ENCODE measurements around the gene SNCA.

Gene SNCA

DNA sequence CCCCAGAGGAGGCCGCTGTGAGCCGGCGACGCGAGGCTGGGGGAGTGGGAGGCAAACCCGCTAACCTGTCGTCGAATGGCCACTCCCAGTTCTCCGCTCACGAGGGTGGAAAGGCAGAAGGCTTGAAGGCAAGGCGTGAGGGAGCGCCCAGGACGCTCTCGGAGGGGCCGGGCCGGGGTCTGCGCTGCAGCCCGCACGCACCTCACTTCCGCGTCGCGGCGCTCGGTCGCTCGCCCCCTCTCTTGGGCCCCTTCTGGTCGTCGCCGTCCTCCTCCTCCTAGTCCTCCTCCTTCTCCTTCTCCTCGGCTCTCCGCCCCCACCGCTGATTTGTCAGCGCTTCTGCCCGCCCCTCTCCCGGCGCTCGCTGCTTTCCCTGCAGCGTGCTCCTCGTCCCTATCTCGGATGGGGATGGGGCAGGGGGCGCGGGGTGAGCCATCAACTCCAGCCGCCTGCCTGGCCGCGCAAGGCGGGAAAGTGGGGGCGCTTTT lies at the start of gene SNCA:
Gene SNCA, minus strand, starts transcription at position 265 of the 488 bp plus-strand sequence. CDS start 1,494 bp downstream, outside the sequence.
- DNase-seq, result peak; percentile 53

DNA sequence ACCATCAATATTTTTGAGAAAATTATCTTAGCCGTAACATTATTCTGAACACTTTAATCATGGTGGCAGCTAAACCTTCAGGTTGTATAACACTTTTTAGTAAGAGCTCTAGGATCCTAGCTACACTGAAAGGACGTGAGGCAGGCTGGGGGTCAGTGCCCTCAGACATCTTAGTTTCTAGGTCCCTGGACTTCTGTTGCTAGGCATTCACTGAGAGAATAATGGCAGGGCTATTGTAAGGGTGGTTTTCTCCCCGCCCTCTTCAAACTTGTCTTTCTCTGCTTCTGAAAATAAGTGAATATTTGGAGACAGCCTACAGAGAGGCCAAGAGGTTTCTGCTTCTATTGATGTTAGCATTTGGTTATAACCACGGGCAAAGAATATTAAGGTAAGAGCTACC lies 42.3 kb upstream of the SNCA start:
- no peak for DNase-seq

DNA sequence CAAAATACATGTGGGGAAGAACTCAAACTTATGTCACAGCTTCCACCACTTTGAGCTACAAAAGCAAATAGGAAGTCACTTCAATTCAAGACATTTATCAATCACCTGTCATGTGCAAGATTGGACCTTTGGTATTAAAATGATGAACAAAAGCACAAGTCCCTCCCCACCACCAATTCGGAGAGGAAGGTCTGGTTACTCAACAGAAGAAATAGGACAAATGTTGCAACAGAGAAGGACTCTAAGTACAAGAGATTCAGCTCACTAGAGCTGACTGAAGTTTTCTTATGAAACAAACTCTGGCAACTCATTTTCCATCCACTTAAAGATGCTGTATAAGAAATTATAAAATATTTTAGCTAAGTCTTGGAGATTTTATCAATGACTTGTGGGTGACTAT lies 41.6 kb upstream of the SNCA start:
- DNase-seq, result peak; percentile 13

DNA sequence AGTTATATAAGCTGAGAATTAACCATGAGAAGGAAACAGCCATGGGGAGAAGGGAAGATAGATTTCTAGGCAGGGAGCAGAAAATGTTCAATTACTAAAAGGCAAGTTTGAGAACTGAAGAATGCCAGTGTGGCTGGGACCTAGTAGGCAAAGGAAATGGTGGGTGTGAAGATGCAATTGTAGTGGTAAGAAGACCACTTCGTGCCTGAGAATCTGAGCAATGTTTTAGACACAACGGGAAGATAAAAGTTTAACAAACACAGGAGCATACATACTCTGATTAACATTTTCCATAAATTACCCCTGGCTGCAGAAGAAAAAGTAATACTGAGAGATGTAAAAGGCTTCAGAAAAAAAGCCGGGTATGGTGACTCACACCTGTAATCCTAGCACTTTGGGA lies 39.6 kb upstream of the SNCA start:
- no peak for DNase-seq

DNA sequence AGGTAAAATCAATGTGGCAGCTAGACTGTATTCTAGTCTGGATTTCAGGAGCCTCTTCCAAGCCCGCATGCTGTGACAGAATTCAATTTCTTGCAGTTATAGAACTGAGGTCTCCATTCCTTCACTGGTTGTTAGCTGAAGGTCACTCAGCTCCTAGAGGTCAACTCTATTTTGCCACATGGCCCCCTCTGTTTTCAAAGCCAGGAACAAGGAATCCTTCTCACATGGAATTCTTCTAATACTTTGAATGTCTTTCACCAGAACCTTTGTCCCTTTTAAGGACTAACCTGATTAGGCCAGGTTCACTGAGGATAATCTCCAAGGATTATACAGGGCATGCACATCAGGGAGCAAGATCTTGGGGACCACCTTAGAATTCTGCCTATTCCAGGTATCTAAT lies 34.2 kb upstream of the SNCA start:
- no peak for DNase-seq

DNA sequence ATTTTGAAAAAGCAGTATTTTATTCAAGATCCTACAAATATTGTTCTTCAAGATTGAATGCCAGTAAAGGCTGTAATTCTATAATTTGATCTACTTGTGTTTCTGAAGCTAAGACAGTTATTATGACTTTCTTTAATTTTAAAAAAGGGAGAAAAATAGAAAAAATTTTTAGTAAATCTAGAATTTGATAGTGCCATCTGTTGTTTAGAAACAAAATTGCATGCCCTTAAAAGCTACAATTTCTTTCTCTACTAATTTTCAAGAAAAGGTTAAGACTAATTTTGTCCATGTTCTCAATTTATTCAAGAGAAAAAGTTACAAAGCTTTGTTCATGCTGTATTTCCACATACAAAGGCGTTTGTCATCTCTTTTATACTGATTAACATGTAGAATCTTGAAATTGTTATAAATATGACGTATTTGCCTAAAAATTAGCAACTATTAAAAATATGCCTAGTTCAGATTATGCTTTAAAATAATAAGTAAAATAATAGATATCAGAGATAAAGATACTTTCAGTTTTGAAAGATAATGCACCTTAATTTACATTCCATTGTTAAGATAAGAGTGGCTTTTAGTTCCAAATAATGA lies 32.1 kb upstream of the SNCA start:
- peak; percentile 14 for DNase-seq

DNA sequence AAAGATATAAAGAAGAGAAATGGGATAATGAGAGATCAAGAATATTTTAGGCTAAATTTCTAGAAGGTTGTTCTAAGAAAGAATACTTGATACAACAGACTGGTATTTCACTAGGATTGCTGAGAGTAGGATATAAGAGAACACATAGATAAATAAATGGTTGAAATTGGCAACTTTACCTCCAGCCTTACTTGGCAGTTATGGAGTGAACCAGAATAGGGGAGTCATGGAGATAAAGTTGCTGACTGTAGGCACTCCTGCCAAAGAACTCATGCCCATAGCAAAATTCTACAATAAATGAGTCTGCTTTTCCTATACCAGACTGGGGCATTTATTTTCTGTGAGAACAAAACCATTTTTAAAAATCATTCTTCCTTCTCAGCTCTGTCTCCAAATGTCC lies 31.3 kb upstream of the SNCA start:
- no peak for DNase-seq

DNA sequence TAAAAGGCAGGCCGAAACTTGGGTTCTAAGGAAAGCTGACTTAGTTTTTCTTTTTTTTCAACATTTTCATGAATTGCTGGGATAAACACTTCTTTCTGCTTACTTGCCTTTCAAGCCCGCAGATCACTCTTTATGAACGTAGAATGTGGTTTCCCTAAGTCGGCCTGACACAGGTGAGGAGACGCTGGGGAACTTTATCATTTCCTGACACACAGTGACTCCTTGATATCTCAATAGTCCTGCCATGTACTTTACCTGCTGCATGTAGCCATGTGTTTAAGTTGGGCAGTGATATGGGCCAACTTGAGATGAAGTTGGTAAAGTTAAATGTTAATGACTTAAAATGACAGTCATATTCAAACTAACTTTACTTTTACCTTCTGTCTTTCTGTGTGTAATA lies 26.6 kb upstream of the SNCA start:
- DNase-seq, result no peak

DNA sequence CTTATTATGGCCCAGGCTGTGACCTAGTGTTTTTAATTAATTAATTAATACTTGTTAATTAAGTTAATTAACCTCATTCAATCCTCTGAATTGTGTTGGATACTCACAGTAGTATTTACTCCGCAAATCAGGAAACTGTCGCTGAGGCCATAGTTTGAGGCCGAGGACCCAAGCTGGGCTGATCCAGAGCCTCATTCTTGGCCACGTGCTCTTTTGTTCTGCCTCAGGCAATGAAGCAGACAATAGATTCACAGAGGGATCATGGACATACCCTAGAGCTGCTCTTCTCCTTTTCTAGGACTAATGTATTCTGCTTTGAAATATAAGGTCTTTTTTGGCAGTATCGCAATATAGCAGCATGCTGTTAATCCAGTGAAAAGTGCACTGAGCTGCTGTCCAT lies 24.0 kb upstream of the SNCA start:
- DNase-seq, result no peak

DNA sequence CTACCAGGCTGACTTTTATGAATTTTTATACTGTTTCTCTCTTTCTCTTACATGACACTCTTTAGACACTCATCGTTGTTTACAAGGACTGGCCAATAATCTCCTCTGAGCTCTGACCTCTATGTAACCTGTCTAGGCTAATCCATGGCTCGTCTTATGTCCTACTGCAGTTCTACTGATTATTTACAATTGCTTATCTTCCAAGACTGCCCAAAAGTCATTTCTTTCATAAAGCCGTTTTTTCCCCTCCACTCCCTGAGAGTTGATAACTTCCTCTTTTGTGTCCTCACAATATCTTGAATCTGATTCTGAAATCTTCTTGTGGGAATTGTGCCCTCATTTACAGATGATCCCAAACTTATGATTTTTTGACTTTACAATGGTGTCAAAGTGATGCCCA lies 18.3 kb upstream of the SNCA start:
- no peak for DNase-seq

DNA sequence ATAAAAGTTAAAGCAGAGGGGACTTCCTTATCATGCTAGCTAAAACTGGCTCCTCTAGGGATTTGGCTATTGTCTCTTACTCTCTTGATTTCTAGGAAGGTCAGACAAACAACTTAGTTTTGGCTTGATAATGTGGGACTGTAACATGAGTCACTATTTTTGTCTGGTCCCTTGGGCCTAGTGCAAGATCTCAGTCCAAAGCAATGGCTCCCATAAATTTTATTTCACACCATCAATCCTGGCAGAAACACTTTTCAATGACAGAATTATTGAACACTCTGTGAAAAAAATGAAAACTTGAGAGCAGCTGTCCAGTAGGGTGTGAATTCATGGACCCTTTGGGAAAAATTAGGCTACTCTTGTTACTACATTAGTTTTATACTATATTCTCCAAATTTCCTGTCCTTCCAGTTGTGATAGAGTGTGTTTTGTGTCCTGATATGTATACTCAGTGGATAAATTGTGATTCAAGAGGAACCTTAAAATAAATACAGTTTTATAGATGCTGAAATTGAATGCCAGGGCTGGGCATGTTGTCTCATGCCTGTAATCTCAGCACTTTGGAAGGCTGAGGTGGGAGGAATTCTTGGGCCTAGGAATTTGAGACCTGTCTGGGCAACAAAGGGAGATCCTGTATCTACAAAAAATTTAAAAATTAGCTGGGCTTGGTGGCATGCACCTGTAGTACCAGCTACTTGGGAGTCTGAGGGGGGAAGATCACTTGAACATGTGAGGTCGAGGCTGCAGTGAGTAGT lies 10.8 kb upstream of the SNCA start:
- no peak for DNase-seq

DNA sequence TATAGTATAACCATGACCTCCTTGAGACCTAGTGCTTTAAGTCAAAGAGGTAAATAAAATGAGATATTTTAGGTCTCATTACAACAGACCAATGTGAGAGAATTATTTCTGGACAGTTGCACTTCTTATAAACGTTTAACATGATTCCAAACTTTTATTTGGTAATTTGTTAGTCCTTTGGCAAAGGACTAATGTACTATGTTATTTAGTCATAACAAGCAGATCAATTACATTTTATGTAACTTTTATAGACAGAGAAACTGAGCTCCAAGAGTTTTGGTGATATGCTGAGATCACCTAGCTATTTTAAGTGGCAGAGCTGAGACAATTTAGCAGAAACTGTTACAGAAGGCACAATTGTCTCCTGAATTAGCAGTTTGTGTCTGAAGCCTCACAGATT lies 2.6 kb upstream of the SNCA start:
- DNase-seq, result no peak

DNA sequence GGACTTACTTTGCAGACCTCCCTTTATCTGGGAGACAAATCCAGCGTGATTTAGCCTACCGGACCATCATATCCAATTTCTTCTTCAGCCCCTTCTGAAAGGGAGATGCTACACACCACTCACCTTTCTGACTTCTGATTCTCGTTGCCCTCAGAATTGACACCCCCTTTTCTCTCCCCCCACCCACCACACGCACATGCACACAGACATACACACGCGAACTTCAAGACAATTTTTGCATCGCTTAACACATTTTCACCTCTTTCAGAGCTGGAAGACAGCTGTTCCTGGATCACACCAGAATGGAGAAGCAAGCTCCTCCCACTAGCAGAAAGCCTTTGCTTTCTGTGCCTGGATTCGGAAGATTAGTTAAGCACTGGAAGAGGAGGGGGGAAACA lies 1.0 kb upstream of the SNCA start:
- DNase-seq, result peak; percentile 22

DNA sequence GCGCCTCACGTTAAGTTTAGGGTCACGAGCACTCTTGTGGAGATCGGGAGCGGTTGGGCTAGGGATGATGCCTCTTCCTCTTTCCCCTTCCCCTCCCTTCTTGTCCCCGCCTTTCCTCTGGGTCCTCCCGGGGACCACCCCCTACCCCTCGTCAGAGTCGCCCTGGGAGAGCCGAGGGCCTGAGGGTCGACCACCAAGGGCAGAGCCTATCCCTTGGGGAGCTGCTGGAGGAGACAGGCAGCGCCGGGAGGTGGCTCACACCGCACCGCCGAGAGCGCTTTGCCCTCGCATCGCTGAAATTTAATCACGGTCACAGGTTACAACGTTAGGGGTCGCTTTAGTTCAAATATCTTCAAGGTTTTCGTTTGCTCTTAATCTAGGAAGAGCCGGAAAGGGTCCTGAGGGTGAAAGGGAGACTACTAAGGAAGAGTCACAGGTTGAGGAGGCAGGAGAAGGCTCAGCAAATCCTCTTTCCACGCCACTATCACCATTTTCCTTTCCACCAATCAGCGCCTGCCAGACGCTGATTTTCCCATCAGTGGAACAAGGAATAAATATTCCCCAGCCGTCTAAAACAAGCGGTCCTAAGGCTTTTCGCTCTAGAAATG lies 528 bp upstream of the SNCA start:
- DNase-seq, result peak; percentile 5

DNA sequence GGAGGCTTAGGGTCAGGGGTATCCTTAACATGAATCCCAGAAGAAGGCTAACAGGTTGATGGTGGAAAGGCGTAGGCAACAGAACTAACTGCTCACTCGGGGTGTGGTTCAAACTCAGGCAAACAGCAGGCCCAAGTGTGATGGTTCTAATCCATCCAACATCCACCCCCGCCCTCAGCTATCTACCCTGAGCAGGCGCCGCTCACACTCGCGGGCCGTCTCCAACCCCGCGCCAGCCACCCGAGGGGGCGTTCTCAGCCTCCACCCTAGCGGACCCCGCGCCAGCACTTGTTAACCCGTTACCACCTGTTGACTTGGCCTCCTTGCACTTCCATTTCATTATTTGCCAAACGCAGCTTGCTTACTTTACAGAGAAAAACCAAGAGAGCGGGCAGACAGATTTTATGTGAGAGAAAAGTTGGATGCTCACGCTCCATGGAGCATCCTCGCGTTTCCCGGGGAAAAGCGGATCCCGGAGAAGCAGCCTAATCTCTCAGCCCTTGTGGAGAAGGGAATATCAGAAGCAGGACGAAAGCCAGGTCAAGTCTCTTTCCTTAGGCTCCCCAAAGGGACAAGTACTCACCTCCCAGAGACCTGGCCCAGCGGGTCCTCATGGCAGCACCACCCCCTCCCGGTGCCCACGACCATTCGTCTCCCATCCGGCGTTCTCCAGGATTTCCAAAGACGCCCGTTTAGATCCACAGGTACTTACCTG lies 773 bp downstream of the SNCA start:
- DNase-seq, result no peak

DNA sequence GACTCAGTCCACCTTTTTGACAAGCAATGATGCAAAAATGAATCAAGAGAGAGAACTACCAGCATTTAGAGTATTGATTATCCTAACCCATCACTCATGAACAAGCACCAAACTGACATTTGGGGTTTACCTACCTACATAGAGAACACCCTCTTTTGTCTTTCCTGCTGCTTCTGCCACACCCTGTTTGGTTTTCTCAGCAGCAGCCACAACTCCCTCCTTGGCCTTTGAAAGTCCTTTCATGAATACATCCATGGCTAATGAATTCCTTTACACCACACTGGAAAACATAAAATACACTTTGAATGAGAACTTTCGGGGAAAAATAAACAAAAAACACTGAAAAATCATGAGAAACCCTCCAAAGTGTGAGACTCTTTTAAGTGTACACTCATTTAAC lies 1.5 kb downstream of the SNCA start:
- no peak for DNase-seq

DNA sequence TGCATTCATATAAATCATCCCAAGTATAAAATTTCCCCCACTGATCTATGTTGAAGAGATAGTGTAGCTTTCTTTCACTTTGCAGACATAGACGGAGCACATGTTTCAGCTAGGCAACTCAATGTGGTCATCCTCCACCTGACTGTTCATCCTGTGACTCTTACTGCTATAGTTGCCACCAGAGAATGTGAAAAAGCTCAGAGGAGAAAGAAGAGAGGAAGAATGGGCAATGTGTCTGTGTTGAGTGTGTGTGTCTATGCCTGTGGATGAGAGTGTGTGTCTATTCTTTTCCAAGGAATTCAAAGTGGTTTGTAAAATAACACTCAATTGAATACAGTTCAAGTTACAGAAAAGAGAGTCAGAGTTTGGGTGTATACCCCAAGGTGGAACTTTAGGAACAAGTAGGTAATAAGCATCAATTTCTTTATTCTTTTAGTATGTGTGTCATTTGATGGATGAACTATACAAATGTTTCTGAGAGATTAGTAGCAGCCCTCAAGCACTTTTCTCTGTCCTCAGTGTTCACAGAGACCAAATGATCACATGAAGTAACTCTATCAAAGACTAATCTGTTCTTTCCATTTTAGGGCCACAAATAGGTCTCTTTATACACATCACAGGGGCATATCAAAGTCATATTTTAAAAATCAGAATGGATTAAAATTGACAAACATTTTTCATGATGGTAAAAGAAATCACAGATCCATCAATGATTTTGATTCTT lies 2.3 kb downstream of the SNCA start:
- no peak for DNase-seq

DNA sequence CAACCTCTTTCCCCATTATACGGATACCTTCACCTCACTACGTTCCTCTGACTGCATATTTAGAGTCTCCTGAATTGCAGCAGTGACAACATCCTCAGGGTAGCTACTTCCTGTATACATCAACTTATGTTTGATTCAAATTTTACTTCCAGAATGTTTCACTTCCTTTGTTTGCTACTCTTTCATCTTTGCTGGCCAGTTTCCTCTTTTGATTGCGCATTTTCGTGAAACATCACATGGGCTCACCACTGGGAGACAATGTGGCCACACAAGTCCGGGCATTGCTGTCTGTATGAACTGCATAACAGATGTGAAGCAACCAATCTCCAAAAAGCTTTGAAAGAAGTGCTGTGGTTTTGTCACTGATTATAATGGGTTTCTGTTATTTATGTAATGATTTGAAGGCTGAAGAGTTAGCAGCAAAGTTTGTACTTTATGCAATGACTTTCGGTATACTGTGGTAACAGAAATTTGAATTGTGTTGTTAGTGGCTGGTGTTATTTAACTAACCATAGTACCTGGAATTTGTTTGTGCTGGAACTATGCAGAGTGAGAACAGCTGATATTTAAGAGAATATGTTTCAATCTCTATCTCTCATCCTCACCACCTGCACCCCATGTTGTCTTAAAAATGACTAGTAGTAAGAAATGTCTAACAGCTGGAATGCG lies 7.4 kb downstream of the SNCA start:
- DNase-seq, result peak; percentile 92

DNA sequence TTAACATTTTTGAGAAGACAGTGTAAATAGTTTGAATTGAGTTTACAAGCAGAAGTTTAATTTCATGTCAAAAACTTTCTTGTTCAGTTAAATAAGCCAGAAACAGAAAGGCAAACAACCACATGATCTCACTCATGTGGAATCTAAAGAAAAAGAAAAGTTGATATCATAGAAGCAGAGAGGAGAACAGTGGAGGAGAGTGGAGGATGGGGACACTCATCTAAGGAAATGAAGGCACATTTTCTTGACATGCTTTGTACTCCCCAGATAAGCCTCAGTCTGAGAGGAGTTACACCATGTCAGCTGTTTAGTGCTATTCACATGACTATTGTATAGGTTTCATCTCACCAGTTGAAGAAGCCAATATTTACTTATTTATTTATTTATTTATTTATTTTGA lies 13.5 kb downstream of the SNCA start:
- DNase-seq, result no peak

DNA sequence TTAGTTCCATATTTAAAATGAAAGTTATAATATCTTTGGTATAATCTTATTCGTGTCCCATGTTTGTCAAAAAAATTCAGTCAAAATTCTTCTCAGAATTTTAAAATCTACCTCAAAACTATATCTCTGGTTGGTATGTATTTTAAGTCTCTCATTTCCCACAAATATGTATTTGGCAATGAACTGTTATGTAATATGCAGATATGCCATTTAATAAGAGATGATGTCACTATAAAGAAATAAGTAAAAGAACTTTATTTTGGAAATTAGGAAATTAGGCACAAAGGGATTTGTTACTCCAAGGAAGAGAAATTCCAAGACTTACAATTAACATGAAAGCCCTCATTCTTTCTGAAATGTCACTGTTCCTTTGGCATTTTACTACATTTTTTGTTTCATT lies 15.3 kb downstream of the SNCA start:
- DNase-seq, result no peak

DNA sequence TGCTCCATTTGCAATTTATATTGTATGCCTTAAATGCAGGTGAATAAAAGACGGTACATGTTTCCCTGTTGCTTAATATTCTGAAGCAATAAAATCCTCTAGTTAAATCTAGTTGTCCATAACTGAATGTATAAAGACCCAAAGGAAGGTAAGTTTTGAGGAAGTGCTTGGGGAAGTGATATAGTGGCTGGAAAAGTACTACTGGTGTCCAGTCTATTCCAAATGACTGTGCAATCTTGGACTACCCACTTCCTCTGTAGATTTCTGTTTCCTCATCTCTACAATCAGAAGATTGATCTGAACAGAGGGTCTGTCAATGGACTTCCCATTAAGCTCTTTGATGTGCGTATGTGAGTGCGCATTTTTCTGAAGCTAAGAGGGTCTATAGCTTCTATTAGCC lies 17.0 kb downstream of the SNCA start:
- peak; percentile 29 for DNase-seq

DNA sequence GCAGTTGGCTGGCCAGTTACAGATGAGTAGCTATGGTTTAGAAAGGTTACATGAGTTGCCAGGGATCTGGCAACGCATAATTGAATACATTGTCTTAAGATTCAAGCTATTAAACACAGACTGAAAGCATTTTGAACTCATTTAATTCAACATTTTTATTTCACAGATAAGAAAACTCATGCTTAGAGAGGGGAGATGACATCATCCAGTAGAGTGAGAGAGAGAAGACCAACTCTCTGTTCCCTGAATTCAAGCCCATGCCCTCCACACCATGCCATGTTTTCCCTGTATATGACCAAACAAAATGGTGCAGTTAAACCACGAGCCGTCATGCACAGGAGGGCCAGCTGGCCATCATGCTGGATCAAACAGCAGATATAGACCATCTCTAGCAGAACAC lies 22.6 kb downstream of the SNCA start:
- DNase-seq, result no peak
